ENCODE results near the gene TRIM23.
A peak's percentile ranks its signal among the peaks of the same experiment; 100 is the strongest.

The TRIM23 gene

GRCh38 chr5:65563777-65564176 lies 60.4 kb downstream of the TRIM23 start:
- no peak for DNase-seq

GRCh38 chr5:65562731-65563701 lies 61.1 kb downstream of the TRIM23 start, which contains the start of the genes CENPK and PPWD1:
CENPK (minus strand) TSS chr5:65563168; CDS start chr5:65554907, 8,261 bp downstream.
PPWD1 (plus strand) TSS chr5:65563296; CDS start chr5:65563311, 15 bp downstream.
- DNase-seq: peak; percentile 92 to 94

GRCh38 chr5:65556718-65557117 lies 67.4 kb downstream of the TRIM23 start:
- DNase-seq: no peak

- DNase-seq: no peak
Observed at GRCh38 chr5:65556181-65556580, 68.0 kb downstream of the TRIM23 start.

GRCh38 chr5:65555287-65555686 lies 68.8 kb downstream of the TRIM23 start:
- no peak for DNase-seq

- no peak for DNase-seq
Observed at GRCh38 chr5:65553941-65554340, 70.2 kb downstream of the TRIM23 start.

GRCh38 chr5:65548281-65548680 lies 75.9 kb downstream of the TRIM23 start:
- DNase-seq: no peak

GRCh38 chr5:65546141-65546540 lies 78.0 kb downstream of the TRIM23 start:
- DNase-seq: no peak

- no peak for DNase-seq
Observed at GRCh38 chr5:65544473-65544872, 79.7 kb downstream of the TRIM23 start.

DNA sequence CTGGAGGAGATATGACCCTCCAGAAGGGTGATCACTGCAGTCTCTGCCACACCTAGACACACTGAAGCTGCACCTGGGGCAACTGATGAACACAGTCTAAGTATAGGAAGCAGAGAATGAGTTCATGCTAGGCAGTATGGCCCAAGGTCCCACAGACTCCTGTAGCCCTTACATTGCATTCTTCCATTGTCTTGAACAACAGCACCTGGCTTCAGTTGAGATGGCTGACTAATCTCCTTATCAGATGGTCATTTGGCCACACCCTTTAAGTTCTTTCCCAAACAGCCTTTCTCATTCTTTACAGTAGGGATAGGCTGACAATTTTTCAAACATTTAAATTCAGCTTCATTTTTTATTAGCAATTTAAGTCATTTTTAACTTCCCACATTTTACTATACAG lies 84.3 kb downstream of the TRIM23 start:
- no peak for DNase-seq

All from activated CD4-positive, alpha-beta T cell treated with anti-CD3 and anti-CD28 coated beads for 4 hours (primary cell).